ES-I3 (cell line): Measurements from ENCODE around the gene NPHP1.
"Not testable (repeated sequence)": the region's sequence is repeated elsewhere in the genome, so short reads cannot be mapped to it uniquely, and the experiment has no call there.

ENCODE experiments used
- H3K36me3 ChIP-seq: 2 replicates; pipeline ENCODE4 v1.6.1; 2013; ENCODE audit warnings: mild to moderate bottlenecking, low read length, control low read depth, moderate library complexity; ENCODE audit not compliant: insufficient read depth
- H3K4me1 ChIP-seq: 2 replicates; pipeline ENCODE4 v1.6.1; 2013; ENCODE audit warnings: mild to moderate bottlenecking, control low read depth, low read length; ENCODE audit not compliant: insufficient read depth
- H3K9ac ChIP-seq: 2 replicates; pipeline ENCODE4 v1.6.1; 2013; ENCODE audit warnings: low read depth, mild to moderate bottlenecking, low read length, moderate library complexity
- H3K9me3 ChIP-seq: 2 replicates; pipeline ENCODE4 v1.6.1; 2013; ENCODE audit warnings: mild to moderate bottlenecking, low read length, moderate library complexity; ENCODE audit not compliant: control insufficient read depth, insufficient read depth

Gene NPHP1

GRCh38 chr2:110166266-110166665 lies 38.5 kb downstream of the NPHP1 start:
- Histone ChIP-seq H3K4me1 (peaks cover 19% of the 10 kb centered on the region), H3K9ac (no peak overlapping the region), H3K36me3 (no peaks in the 10 kb centered on the region), H3K9me3 (no peaks in the 10 kb centered on the region)

- Histone ChIP-seq H3K9me3 (peaks cover 4% of the 10 kb centered on the region; the same call in 1 of the 2 replicates), H3K4me1 (no peaks in the 10 kb centered on the region), H3K9ac (no peak overlapping the region), H3K36me3 (0 out of 2 replicates have a peak, but pooled peaks cover 3% of the 10 kb centered on the region)
These were observed 47.5 kb downstream of the NPHP1 start for GRCh38 chr2:110157153-110157793.

- H3K9me3 ChIP-seq, H3K9ac ChIP-seq, H3K36me3 ChIP-seq, H3K4me1 ChIP-seq: not testable (repeated sequence)
These were observed 50.0 kb downstream of the NPHP1 start for GRCh38 chr2:110154828-110155227.

GRCh38 chr2:110154188-110154587 lies 50.6 kb downstream of the NPHP1 start:
- H3K36me3 ChIP-seq, H3K9me3 ChIP-seq, H3K9ac ChIP-seq, H3K4me1 ChIP-seq: not testable (repeated sequence)

- Histone ChIP-seq H3K36me3 (0 out of 2 replicates have a peak, but pooled peaks cover 3% of the 10 kb centered on the region), H3K9me3 (peaks cover 4% of the 10 kb centered on the region; the same call in 1 of the 2 replicates), H3K4me1 (no peaks in the 10 kb centered on the region), H3K9ac (no peak overlapping the region)
These were observed 51.4 kb downstream of the NPHP1 start for GRCh38 chr2:110153416-110153815.

GRCh38 chr2:110152943-110153342 lies 51.9 kb downstream of the NPHP1 start:
- Histone ChIP-seq H3K9me3 (peaks cover 7% of the 10 kb centered on the region; the same call in 1 of the 2 replicates), H3K36me3 (0 out of 2 replicates have a peak, but pooled peaks cover 3% of the 10 kb centered on the region), H3K9ac (no peak overlapping the region), H3K4me1 (no peaks in the 10 kb centered on the region)

GRCh38 chr2:110149330-110150220 lies 55.2 kb downstream of the NPHP1 start:
- no peaks in the 10 kb centered on the region for H3K36me3 ChIP-seq
- 0 out of 2 replicates have a peak, but pooled peaks cover 5% of the 10 kb centered on the region for H3K9me3 ChIP-seq
- H3K4me1 ChIP-seq, result no peaks in the 10 kb centered on the region
- no peak overlapping the region for H3K9ac ChIP-seq

- Histone ChIP-seq H3K4me1 (no peaks in the 10 kb centered on the region), H3K9ac (no peak overlapping the region), H3K36me3 (no peaks in the 10 kb centered on the region), H3K9me3 (0 out of 2 replicates have a peak, but pooled peaks cover 5% of the 10 kb centered on the region)
These were observed 57.9 kb downstream of the NPHP1 start for GRCh38 chr2:110146945-110147332.

- Histone ChIP-seq H3K4me1 (no peaks in the 10 kb centered on the region), H3K9me3 (0 out of 2 replicates have a peak, but pooled peaks cover 5% of the 10 kb centered on the region), H3K9ac (no peak overlapping the region), H3K36me3 (no peaks in the 10 kb centered on the region)
These were observed 58.4 kb downstream of the NPHP1 start for GRCh38 chr2:110146183-110146944.

- Histone ChIP-seq H3K9me3 (0 out of 2 replicates have a peak, but pooled peaks cover 5% of the 10 kb centered on the region), H3K4me1 (no peaks in the 10 kb centered on the region), H3K9ac (no peak overlapping the region), H3K36me3 (no peaks in the 10 kb centered on the region)
These were observed 60.8 kb downstream of the NPHP1 start for GRCh38 chr2:110143982-110144381.

GRCh38 chr2:110140401-110140800 lies 64.4 kb downstream of the NPHP1 start:
- H3K9ac ChIP-seq, result no peak overlapping the region
- no peaks in the 10 kb centered on the region for H3K36me3 ChIP-seq
- H3K9me3 ChIP-seq, result no peaks in the 10 kb centered on the region
- no peaks in the 10 kb centered on the region for H3K4me1 ChIP-seq

- Histone ChIP-seq H3K9ac (no peak overlapping the region), H3K36me3 (no peaks in the 10 kb centered on the region), H3K4me1 (no peaks in the 10 kb centered on the region), H3K9me3 (no peaks in the 10 kb centered on the region)
These were observed 70.8 kb downstream of the NPHP1 start for GRCh38 chr2:110134025-110134424.

GRCh38 chr2:110131166-110131565 lies 73.6 kb downstream of the NPHP1 start:
- no peak overlapping the region for H3K9ac ChIP-seq
- H3K4me1 ChIP-seq, result no peaks in the 10 kb centered on the region
- H3K9me3 ChIP-seq, result no peaks in the 10 kb centered on the region
- H3K36me3 ChIP-seq, result no peaks in the 10 kb centered on the region

GRCh38 chr2:110130757-110131156 lies 74.1 kb downstream of the NPHP1 start:
- Histone ChIP-seq H3K9ac (no peak overlapping the region), H3K4me1 (no peaks in the 10 kb centered on the region), H3K9me3 (no peaks in the 10 kb centered on the region), H3K36me3 (no peaks in the 10 kb centered on the region)
